ENCODE measurements around the gene CLPSL2. TPM values are rescaled to one million over a fixed set of nuclear protein-coding genes. Genes with fewer than 3 reads are reported as not detected.

Gene CLPSL2
- total RNA-seq, 1 experiment from 2014 or later, result 3.4 TPM

DNA sequence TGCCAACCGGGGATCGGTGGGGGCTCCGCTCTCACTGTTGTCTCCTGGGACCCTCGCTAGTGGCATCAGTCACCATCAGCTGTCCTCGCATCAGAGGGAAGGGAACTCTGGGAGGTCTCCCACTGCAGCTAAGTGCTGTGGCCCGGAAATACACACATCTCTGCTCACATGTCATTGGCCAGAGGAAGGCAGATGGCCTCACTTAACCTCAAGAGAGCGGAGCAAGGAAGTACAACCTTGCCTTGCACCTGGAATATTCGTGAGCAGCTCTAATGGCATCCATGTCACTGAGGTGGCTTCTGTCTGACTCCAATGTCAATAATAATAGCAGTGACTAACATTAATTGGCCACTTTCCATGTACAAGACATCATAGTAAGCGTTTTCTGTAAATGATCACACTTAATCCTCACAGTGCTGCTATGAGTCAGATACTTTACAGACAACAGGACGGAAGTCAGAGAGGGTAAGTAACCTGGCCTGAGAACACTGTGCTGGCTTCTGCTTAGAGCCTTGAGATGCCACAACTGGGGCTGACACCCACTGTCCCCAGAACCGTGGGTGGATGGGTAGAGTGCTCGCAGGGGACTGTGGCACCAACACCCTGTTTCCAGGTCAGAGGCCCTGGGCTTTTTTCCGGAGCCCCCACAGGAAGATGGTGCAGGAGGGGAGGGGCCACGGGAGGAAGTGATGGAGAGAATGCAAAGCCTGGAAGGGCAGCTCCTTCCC is 34.7 kb downstream of the CLPSL2 start:
- no peak for DNase-seq (ENCODE audit: low spot score)
- H3K36me3 Mint-ChIP-seq, result no peaks in the 10 kb centered on the region
- CTCF ChIA-PET, result no interaction called here
- no peak overlapping the region for H3K27ac Mint-ChIP-seq
- POLR2A ChIA-PET, result interaction anchor here (0.6 kb wide), 1 partner anchor 217 kb away, joined by 3 read pairs; no protein-coding TSS in a partner anchor
- peaks cover 3% of the 10 kb centered on the region; the same call in 1 of the 2 replicates for H3K27me3 Mint-ChIP-seq (ENCODE audit: low read depth)
- H3K9me3 Mint-ChIP-seq, result no peaks in the 10 kb centered on the region
- peaks cover 13% of the 10 kb centered on the region for H3K4me1 Mint-ChIP-seq
- no peak for ATAC-seq
- no peak overlapping the region for H3K4me3 Mint-ChIP-seq
- no peak for TF ChIP-seq CREM (CRISPR knock-in tag; IDR thresholded peaks at IDR 0.05)
- no peak for TF ChIP-seq FOXP1 (CRISPR knock-in tag; IDR thresholded peaks at IDR 0.05; ENCODE audit: borderline replicate concordance)
- TF ChIP-seq ELF4 (CRISPR knock-in tag; IDR thresholded peaks at IDR 0.05; ENCODE audit: low read depth), result no peak
- TF ChIP-seq, protein P1, sequence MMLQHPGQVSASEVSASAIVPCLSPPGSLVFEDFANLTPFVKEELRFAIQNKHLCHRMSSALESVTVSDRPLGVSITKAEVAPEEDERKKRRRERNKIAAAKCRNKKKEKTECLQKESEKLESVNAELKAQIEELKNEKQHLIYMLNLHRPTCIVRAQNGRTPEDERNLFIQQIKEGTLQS (CRISPR knock-in tag; conservative IDR thresholded peaks at IDR 0.05), result no peak
- no peak for TF ChIP-seq GTF2I (CRISPR knock-in tag; conservative IDR thresholded peaks at IDR 0.05)
- TF ChIP-seq, protein P2, sequence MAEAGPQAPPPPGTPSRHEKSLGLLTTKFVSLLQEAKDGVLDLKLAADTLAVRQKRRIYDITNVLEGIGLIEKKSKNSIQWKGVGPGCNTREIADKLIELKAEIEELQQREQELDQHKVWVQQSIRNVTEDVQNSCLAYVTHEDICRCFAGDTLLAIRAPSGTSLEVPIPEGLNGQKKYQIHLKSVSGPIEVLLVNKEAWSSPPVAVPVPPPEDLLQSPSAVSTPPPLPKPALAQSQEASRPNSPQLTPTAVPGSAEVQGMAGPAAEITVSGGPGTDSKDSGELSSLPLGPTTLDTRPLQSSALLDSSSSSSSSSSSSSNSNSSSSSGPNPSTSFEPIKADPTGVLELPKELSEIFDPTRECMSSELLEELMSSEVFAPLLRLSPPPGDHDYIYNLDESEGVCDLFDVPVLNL (CRISPR knock-in tag; IDR thresholded peaks at IDR 0.05; ENCODE audit: borderline replicate concordance, low read depth), result no peak
- TF ChIP-seq, protein P3, sequence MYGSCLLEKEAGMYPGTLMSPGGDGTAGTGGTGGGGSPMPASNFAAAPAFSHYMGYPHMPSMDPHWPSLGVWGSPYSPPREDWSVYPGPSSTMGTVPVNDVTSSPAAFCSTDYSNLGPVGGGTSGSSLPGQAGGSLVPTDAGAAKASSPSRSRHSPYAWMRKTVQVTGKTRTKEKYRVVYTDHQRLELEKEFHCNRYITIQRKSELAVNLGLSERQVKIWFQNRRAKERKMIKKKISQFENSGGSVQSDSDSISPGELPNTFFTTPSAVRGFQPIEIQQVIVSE (CRISPR knock-in tag; IDR thresholded peaks at IDR 0.05; ENCODE audit: borderline replicate concordance), result no peak
- TF ChIP-seq PRDM15 (CRISPR knock-in tag; IDR thresholded peaks at IDR 0.05), result no peak
- no peak for TF ChIP-seq ZNF317 (CRISPR knock-in tag; IDR thresholded peaks at IDR 0.05; ENCODE audit: borderline replicate concordance, low read depth)
- no peak for TF ChIP-seq NR2C2 (CRISPR knock-in tag; IDR thresholded peaks at IDR 0.05)
- TF ChIP-seq, protein P4, sequence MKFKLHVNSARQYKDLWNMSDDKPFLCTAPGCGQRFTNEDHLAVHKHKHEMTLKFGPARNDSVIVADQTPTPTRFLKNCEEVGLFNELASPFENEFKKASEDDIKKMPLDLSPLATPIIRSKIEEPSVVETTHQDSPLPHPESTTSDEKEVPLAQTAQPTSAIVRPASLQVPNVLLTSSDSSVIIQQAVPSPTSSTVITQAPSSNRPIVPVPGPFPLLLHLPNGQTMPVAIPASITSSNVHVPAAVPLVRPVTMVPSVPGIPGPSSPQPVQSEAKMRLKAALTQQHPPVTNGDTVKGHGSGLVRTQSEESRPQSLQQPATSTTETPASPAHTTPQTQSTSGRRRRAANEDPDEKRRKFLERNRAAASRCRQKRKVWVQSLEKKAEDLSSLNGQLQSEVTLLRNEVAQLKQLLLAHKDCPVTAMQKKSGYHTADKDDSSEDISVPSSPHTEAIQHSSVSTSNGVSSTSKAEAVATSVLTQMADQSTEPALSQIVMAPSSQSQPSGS (CRISPR knock-in tag; IDR thresholded peaks at IDR 0.05; ENCODE audit: borderline replicate concordance, low read depth), result no peak
- TF ChIP-seq NR3C1 (CRISPR knock-in tag; conservative IDR thresholded peaks at IDR 0.05; ENCODE audit: low read depth), result no peak
- TF ChIP-seq, protein P5, sequence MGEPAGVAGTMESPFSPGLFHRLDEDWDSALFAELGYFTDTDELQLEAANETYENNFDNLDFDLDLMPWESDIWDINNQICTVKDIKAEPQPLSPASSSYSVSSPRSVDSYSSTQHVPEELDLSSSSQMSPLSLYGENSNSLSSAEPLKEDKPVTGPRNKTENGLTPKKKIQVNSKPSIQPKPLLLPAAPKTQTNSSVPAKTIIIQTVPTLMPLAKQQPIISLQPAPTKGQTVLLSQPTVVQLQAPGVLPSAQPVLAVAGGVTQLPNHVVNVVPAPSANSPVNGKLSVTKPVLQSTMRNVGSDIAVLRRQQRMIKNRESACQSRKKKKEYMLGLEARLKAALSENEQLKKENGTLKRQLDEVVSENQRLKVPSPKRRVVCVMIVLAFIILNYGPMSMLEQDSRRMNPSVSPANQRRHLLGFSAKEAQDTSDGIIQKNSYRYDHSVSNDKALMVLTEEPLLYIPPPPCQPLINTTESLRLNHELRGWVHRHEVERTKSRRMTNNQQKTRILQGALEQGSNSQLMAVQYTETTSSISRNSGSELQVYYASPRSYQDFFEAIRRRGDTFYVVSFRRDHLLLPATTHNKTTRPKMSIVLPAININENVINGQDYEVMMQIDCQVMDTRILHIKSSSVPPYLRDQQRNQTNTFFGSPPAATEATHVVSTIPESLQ (CRISPR knock-in tag; IDR thresholded peaks at IDR 0.05), result no peak
- TF ChIP-seq NFYB (CRISPR knock-in tag; conservative IDR thresholded peaks at IDR 0.05; ENCODE audit: low read depth), result no peak
- TF ChIP-seq ZNF416 (CRISPR knock-in tag; IDR thresholded peaks at IDR 0.05), result no peak
- TF ChIP-seq SMAD4 (CRISPR knock-in tag; IDR thresholded peaks at IDR 0.05), result no peak
